HEK293 (cell line): ENCODE measurements around the gene LHX2.
A peak's percentile ranks its signal among the peaks of the same experiment; 100 is the strongest.

ENCODE experiments used
- CTCF ChIA-PET: fragments of 350-600 bp; formaldehyde crosslinking; extraction: SDS; loops from one replicate; lab custom pipeline; 2021; ENCODE audit warnings: antibody characterized with exemption; lab: Yijun Ruan, JAX
- POLR2A ChIA-PET: fragments of 300-600 bp; formaldehyde crosslinking; extraction: SDS; loops from one replicate; lab custom pipeline; 2020; ENCODE audit warnings: antibody characterized with exemption, inconsistent platforms; lab: Yijun Ruan, JAX
- H3K27ac ChIP-seq: fragments of 200-500 bp; sonication (Bioruptor generic); 2 replicates; pipeline ENCODE4 v1.5.1; 2014; ENCODE audit warnings: low read depth, low read length, control low read depth, inconsistent platforms; ENCODE audit errors: extremely low read depth
- H3K36me3 ChIP-seq, 2 experiments: fragments of 200-500 bp in 1 of 2; sonication (Bioruptor generic) in 1 of 2; 1 replicate in 1 of 2; 2 replicates in 1 of 2; pipeline ENCODE4 v1.5.1; 2014 to 2017; ENCODE audit warnings: inconsistent platforms in 2 of 2, low read length in 2 of 2; ENCODE audit not compliant: control insufficient read depth in 2 of 2, insufficient read depth in 1 of 2
- H3K4me1 ChIP-seq: fragments of 200-500 bp; sonication (Bioruptor generic); 2 replicates; pipeline ENCODE4 v1.5.1; 2014; ENCODE audit warnings: mild to moderate bottlenecking, low read length, inconsistent platforms; ENCODE audit not compliant: control insufficient read depth, insufficient read depth
- H3K4me3 ChIP-seq: 2 replicates; pipeline ENCODE4 v1.5.1; 2011; ENCODE audit warnings: low read depth, mild to moderate bottlenecking, control low read depth, low read length, moderate library complexity
- H3K9me3 ChIP-seq: fragments of 200-500 bp; sonication (Bioruptor generic); 2 replicates; pipeline ENCODE4 v1.5.1; 2014; ENCODE audit warnings: low read depth, low read length, inconsistent platforms; ENCODE audit not compliant: control insufficient read depth, insufficient read depth
- FEZF1 ChIP-seq: fragments of 450-650 bp; formaldehyde crosslinking; IDR thresholded peaks from 2 replicates; pipeline ENCODE4 v1.5.1; 2016; ENCODE audit warnings: missing biosample characterization, missing genetic modification characterization
- GLIS1 ChIP-seq: fragments of 450-650 bp; formaldehyde crosslinking; IDR thresholded peaks from 2 replicates; pipeline ENCODE4 v1.5.1; 2016; ENCODE audit warnings: missing biosample characterization, missing genetic modification characterization
- KLF1 ChIP-seq: fragments of 450-650 bp; formaldehyde crosslinking; IDR thresholded peaks from 2 replicates; pipeline ENCODE4 v1.5.1; 2016; ENCODE audit warnings: missing biosample characterization, missing genetic modification characterization
- MYNN ChIP-seq: fragments of 450-650 bp; formaldehyde crosslinking; IDR thresholded peaks from 2 replicates; pipeline ENCODE4 v1.5.1; 2016; ENCODE audit warnings: missing biosample characterization, missing genetic modification characterization, borderline replicate concordance
- MZF1 ChIP-seq: fragments of 450-650 bp; formaldehyde crosslinking; IDR thresholded peaks from 2 replicates; pipeline ENCODE4 v1.5.1; 2017; ENCODE audit warnings: missing biosample characterization, missing genetic modification characterization, borderline replicate concordance
- SP7 ChIP-seq: fragments of 450-650 bp; formaldehyde crosslinking; IDR thresholded peaks from 2 replicates; pipeline ENCODE4 v1.5.1; 2016; ENCODE audit warnings: missing biosample characterization, missing genetic modification characterization
- ZBTB20 ChIP-seq: fragments of 450-650 bp; formaldehyde crosslinking; IDR thresholded peaks from 2 replicates; pipeline ENCODE4 v1.5.1; 2016; ENCODE audit warnings: missing biosample characterization, missing genetic modification characterization
- ZBTB49 ChIP-seq: fragments of 450-650 bp; formaldehyde crosslinking; IDR thresholded peaks from 2 replicates; pipeline ENCODE4 v1.5.1; 2016; ENCODE audit warnings: missing biosample characterization, missing genetic modification characterization, low read depth
- ZEB2 ChIP-seq: fragments of 450-650 bp; formaldehyde crosslinking; IDR thresholded peaks from 2 replicates; pipeline ENCODE4 v1.5.1; 2016; ENCODE audit warnings: missing biosample characterization, missing genetic modification characterization
- ZNF138 ChIP-seq: fragments of 450-650 bp; formaldehyde crosslinking; IDR thresholded peaks from 2 replicates; pipeline ENCODE4 v1.5.1; 2016; ENCODE audit warnings: missing biosample characterization, missing genetic modification characterization, borderline replicate concordance
- ZNF266 ChIP-seq: fragments of 450-650 bp; formaldehyde crosslinking; IDR thresholded peaks from 2 replicates; pipeline ENCODE4 v1.5.1; 2016; ENCODE audit warnings: missing biosample characterization, missing genetic modification characterization, low read depth
- ZNF302 ChIP-seq: fragments of 450-650 bp; formaldehyde crosslinking; IDR thresholded peaks from 2 replicates; pipeline ENCODE4 v1.5.1; 2016; ENCODE audit warnings: missing biosample characterization, missing genetic modification characterization, low read depth
- ZNF366 ChIP-seq: fragments of 450-650 bp; formaldehyde crosslinking; conservative IDR thresholded peaks from 2 replicates; pipeline ENCODE4 v1.5.1; 2016; ENCODE audit warnings: missing biosample characterization, missing genetic modification characterization
- ZNF530 ChIP-seq: fragments of 450-650 bp; formaldehyde crosslinking; IDR thresholded peaks from 2 replicates; pipeline ENCODE4 v1.5.1; 2016; ENCODE audit warnings: low read depth, missing biosample characterization, missing genetic modification characterization
- ZNF837 ChIP-seq: fragments of 450-650 bp; formaldehyde crosslinking; IDR thresholded peaks from 2 replicates; pipeline ENCODE4 v1.5.1; 2016; ENCODE audit warnings: missing biosample characterization, missing genetic modification characterization
- ZSCAN23 ChIP-seq: fragments of 450-650 bp; formaldehyde crosslinking; IDR thresholded peaks from 2 replicates; pipeline ENCODE4 v1.5.1; 2016; ENCODE audit warnings: missing biosample characterization, missing genetic modification characterization
- ZXDB ChIP-seq: fragments of 450-650 bp; formaldehyde crosslinking; IDR thresholded peaks from 2 replicates; pipeline ENCODE4 v1.5.1; 2016; ENCODE audit warnings: missing biosample characterization, missing genetic modification characterization
- TF ChIP-seq, protein P1 (sequence below): IDR thresholded peaks from 2 replicates; pipeline ENCODE4 v1.6.1; 2011; ENCODE audit warnings: mild to moderate bottlenecking, low read depth, low read length, borderline replicate concordance
- TF ChIP-seq, protein P2 (sequence below): fragments of 450-650 bp; formaldehyde crosslinking; IDR thresholded peaks from 2 replicates; pipeline ENCODE4 v1.5.1; 2017; ENCODE audit warnings: missing biosample characterization, missing genetic modification characterization
- TF ChIP-seq, protein P3 (sequence below): fragments of 450-650 bp; formaldehyde crosslinking; IDR thresholded peaks from 2 replicates; pipeline ENCODE4 v1.5.1; 2016; ENCODE audit warnings: missing biosample characterization, missing genetic modification characterization
- TF ChIP-seq, protein P4 (sequence below): fragments of 450-650 bp; formaldehyde crosslinking; IDR thresholded peaks from 2 replicates; pipeline ENCODE4 v1.5.1; 2016; ENCODE audit warnings: missing biosample characterization, missing genetic modification characterization
- TF ChIP-seq, protein P5 (sequence below): fragments of 450-650 bp; formaldehyde crosslinking; IDR thresholded peaks from 2 replicates; pipeline ENCODE4 v1.5.1; 2016; ENCODE audit warnings: missing biosample characterization, missing genetic modification characterization
- TF ChIP-seq, protein P6 (sequence below): fragments of 450-650 bp; formaldehyde crosslinking; IDR thresholded peaks from 2 replicates; pipeline ENCODE4 v1.5.1; 2016; ENCODE audit warnings: missing biosample characterization, missing genetic modification characterization

LHX2 gene

GRCh38 chr9:124052401-124052800 is 40.8 kb downstream of the LHX2 start (continued):
- no peak for TF ChIP-seq SP7
- no peak for TF ChIP-seq ZNF138 (tag by site-specific recombination)
- no peak for TF ChIP-seq ZNF530 (tag by site-specific recombination)

DNA sequence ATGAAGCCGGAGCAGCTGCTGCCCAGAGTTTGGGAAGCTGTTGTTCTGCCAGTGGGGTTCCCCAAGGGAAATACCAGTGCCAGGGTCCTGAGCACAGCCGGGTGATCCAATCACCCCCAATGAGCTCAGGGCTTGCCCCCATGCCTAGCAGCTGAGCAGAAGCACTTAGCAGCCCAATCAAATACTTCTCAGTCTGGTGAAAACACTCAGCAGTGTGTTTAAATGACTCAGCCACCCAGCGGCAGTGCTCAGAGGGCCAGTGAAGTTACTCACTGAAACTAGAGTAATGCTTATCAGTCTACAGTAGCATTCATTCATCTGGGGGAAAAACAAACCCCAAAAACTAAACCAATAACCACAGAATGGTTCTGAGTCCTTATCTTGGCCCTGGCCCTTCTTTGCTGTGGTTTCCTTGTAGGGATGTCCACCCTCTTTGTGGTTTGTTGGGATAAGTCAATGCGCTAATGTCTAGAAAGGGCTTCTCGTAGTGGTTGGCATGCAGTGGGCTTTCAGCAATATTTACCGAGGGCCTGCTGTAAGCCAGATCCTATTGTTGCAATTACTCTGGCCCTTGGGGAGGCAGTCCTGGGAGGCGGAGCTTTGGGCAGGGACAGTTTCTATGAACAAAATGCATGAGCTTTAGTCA is 43.1 kb downstream of the LHX2 start:
- Histone ChIP-seq H3K4me1 (no peaks in the 10 kb centered on the region), H3K9me3 (no peaks in the 10 kb centered on the region), H3K36me3 (no peaks in the 10 kb centered on the region), H3K27ac (no peak overlapping the region; the same call in 1 of the 2 replicates), H3K4me3 (no peak overlapping the region)
- CTCF ChIA-PET, result interaction anchor here (0.6 to 1.1 kb wide), 2 partner anchors 14 to 543 kb away, joined by 3 to 4 read pairs; no protein-coding TSS in a partner anchor
- POLR2A ChIA-PET, result interaction anchor here (1.0 to 1.6 kb wide), 3 partner anchors 14 to 377 kb away, joined by 3 read pairs; partner anchors contain the start of gene LHX2
- no peak for TF ChIP-seq ZBTB49 (tag by site-specific recombination)
- TF ChIP-seq MYNN, result no peak
- TF ChIP-seq ZNF837 (tag by site-specific recombination), result no peak
- TF ChIP-seq KLF1 (tag by site-specific recombination), result peak; percentile 67
- TF ChIP-seq ZEB2 (tag by site-specific recombination), result peak; percentile 88
- TF ChIP-seq ZSCAN23 (tag by site-specific recombination), result no peak
- TF ChIP-seq FEZF1 (tag by site-specific recombination), result peak; percentile 64
- TF ChIP-seq, protein P1, sequence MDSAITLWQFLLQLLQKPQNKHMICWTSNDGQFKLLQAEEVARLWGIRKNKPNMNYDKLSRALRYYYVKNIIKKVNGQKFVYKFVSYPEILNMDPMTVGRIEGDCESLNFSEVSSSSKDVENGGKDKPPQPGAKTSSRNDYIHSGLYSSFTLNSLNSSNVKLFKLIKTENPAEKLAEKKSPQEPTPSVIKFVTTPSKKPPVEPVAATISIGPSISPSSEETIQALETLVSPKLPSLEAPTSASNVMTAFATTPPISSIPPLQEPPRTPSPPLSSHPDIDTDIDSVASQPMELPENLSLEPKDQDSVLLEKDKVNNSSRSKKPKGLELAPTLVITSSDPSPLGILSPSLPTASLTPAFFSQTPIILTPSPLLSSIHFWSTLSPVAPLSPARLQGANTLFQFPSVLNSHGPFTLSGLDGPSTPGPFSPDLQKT, result no peak
- no peak for TF ChIP-seq ZNF366 (tag by site-specific recombination)
- peak; percentile 77 for TF ChIP-seq ZXDB (tag by site-specific recombination)
- TF ChIP-seq ZBTB20, result peak; percentile 48
- TF ChIP-seq MZF1 (tag by site-specific recombination), result 0 out of 2 replicates have a peak, but pooled peaks have one; percentile 19
- TF ChIP-seq ZNF266, result no peak
- TF ChIP-seq, protein P2, sequence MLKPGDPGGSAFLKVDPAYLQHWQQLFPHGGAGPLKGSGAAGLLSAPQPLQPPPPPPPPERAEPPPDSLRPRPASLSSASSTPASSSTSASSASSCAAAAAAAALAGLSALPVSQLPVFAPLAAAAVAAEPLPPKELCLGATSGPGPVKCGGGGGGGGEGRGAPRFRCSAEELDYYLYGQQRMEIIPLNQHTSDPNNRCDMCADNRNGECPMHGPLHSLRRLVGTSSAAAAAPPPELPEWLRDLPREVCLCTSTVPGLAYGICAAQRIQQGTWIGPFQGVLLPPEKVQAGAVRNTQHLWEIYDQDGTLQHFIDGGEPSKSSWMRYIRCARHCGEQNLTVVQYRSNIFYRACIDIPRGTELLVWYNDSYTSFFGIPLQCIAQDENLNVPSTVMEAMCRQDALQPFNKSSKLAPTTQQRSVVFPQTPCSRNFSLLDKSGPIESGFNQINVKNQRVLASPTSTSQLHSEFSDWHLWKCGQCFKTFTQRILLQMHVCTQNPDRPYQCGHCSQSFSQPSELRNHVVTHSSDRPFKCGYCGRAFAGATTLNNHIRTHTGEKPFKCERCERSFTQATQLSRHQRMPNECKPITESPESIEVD (tag by site-specific recombination), result peak; percentile 72
- TF ChIP-seq GLIS1, result peak; percentile 44; the same call in 1 of the 2 replicates
- no peak for TF ChIP-seq ZNF302
- TF ChIP-seq, protein P3, sequence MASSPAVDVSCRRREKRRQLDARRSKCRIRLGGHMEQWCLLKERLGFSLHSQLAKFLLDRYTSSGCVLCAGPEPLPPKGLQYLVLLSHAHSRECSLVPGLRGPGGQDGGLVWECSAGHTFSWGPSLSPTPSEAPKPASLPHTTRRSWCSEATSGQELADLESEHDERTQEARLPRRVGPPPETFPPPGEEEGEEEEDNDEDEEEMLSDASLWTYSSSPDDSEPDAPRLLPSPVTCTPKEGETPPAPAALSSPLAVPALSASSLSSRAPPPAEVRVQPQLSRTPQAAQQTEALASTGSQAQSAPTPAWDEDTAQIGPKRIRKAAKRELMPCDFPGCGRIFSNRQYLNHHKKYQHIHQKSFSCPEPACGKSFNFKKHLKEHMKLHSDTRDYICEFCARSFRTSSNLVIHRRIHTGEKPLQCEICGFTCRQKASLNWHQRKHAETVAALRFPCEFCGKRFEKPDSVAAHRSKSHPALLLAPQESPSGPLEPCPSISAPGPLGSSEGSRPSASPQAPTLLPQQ (tag by site-specific recombination), result 0 out of 2 replicates have a peak, but pooled peaks have one; percentile 11
- TF ChIP-seq, protein P4, sequence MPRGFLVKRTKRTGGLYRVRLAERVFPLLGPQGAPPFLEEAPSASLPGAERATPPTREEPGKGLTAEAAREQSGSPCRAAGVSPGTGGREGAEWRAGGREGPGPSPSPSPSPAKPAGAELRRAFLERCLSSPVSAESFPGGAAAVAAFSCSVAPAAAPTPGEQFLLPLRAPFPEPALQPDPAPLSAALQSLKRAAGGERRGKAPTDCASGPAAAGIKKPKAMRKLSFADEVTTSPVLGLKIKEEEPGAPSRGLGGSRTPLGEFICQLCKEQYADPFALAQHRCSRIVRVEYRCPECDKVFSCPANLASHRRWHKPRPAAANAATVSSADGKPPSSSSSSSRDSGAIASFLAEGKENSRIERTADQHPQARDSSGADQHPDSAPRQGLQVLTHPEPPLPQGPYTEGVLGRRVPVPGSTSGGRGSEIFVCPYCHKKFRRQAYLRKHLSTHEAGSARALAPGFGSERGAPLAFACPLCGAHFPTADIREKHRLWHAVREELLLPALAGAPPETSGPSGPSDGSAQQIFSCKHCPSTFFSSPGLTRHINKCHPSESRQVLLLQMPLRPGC (tag by site-specific recombination), result no peak
- TF ChIP-seq, protein P5, sequence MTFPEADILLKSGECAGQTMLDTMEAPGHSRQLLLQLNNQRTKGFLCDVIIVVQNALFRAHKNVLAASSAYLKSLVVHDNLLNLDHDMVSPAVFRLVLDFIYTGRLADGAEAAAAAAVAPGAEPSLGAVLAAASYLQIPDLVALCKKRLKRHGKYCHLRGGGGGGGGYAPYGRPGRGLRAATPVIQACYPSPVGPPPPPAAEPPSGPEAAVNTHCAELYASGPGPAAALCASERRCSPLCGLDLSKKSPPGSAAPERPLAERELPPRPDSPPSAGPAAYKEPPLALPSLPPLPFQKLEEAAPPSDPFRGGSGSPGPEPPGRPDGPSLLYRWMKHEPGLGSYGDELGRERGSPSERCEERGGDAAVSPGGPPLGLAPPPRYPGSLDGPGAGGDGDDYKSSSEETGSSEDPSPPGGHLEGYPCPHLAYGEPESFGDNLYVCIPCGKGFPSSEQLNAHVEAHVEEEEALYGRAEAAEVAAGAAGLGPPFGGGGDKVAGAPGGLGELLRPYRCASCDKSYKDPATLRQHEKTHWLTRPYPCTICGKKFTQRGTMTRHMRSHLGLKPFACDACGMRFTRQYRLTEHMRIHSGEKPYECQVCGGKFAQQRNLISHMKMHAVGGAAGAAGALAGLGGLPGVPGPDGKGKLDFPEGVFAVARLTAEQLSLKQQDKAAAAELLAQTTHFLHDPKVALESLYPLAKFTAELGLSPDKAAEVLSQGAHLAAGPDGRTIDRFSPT (tag by site-specific recombination), result no peak
- TF ChIP-seq, protein P6, sequence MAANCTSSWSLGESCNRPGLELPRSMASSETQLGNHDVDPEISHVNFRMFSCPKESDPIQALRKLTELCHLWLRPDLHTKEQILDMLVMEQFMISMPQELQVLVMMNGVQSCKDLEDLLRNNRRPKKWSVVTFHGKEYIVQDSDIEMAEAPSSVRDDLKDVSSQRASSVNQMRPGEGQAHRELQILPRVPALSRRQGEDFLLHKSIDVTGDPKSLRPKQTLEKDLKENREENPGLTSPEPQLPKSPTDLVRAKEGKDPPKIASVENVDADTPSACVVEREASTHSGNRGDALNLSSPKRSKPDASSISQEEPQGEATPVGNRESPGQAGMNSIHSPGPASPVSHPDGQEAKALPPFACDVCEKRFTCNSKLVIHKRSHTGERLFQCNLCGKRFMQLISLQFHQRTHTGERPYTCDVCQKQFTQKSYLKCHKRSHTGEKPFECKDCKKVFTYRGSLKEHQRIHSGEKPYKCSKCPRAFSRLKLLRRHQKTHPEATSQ, result no peak
